Tibial nerve (tissue), 4 donors: ENCODE results near the gene UGT3A2.

Experiments
- CTCF ChIP-seq, 5 experiments: fragments of 200-600 bp in 3 of 5; fragments of 450-650 bp in 2 of 5; sonication (generic) in 3 of 5; IDR thresholded peaks; one replicate each; pipeline ENCODE4 v1.5.1; 2016 to 2019; ENCODE audit warnings: antibody characterized with exemption in 5 of 5, mild to moderate bottlenecking in 3 of 5, moderate library complexity in 2 of 5
- EP300 ChIP-seq, 2 donors: sonication (generic); formaldehyde crosslinking; IDR thresholded peaks; one replicate each; pipeline ENCODE4 v1.6.1; 2017; ENCODE audit warnings: antibody characterized with exemption in 2 of 2, mild to moderate bottlenecking in 1 of 2
- POLR2A ChIP-seq, 2 donors: fragments of 450-650 bp; IDR thresholded peaks; one replicate each; pipeline ENCODE4 v1.6.1; 2017; ENCODE audit warnings: antibody characterized with exemption in 2 of 2, mild to moderate bottlenecking in 2 of 2, moderate library complexity in 2 of 2

- TF ChIP-seq CTCF (IDR thresholded peaks at IDR 0.05) (no peak), EP300 (IDR thresholded peaks at IDR 0.05) (no peak), POLR2A (IDR thresholded peaks at IDR 0.05) (no peak)
Measured at GRCh38 chr5:36033486-36033885, 33.2 kb downstream of the UGT3A2 start.
